WTC11 (cell line): Measurements from ENCODE around the gene PALB2. TPM values are rescaled to one million over a fixed set of nuclear protein-coding genes. Genes with fewer than 3 reads are reported as not detected.

Experiments
- ELF4 ChIP-seq: sonication (generic); formaldehyde crosslinking; IDR thresholded peaks from 2 replicates; pipeline ENCODE4 v1.8.1; 2022; ENCODE audit warnings: low read depth, mild to moderate bottlenecking, moderate library complexity, missing genetic modification reagents
- GRHL2 ChIP-seq: fragments of 250-450 bp; sonication (Bioruptor Pico); IDR thresholded peaks from 2 replicates; pipeline ENCODE4 v1.8.0; 2022; ENCODE audit warnings: mild to moderate bottlenecking, moderate library complexity; ENCODE audit not compliant: insufficient replicate concordance, severe bottlenecking
- HMGXB4 ChIP-seq: sonication (generic); formaldehyde crosslinking; IDR thresholded peaks from 2 replicates; pipeline ENCODE4 v1.8.1; 2023; ENCODE audit warnings: mild to moderate bottlenecking, moderate library complexity, missing genetic modification reagents
- JUN ChIP-seq: sonication (generic); formaldehyde crosslinking; IDR thresholded peaks from 2 replicates; pipeline ENCODE4 v1.8.0; 2023; ENCODE audit warnings: mild to moderate bottlenecking, missing genetic modification reagents
- NFATC4 ChIP-seq: fragments of 250-450 bp; sonication (Bioruptor Pico); IDR thresholded peaks from 2 replicates; pipeline ENCODE4 v1.9.0; 2021; ENCODE audit warnings: mild to moderate bottlenecking
- NFE2L1 ChIP-seq: sonication (generic); formaldehyde crosslinking; IDR thresholded peaks from 2 replicates; pipeline ENCODE4 v1.8.1; 2023; ENCODE audit warnings: missing genetic modification reagents
- NR1H2 ChIP-seq: sonication (generic); formaldehyde crosslinking; IDR thresholded peaks from 2 replicates; pipeline ENCODE4 v1.9.0; 2021; ENCODE audit warnings: mild to moderate bottlenecking, moderate library complexity, missing genetic modification reagents
- NR3C1 ChIP-seq: sonication (generic); formaldehyde crosslinking; conservative IDR thresholded peaks from 2 replicates; pipeline ENCODE4 v1.8.1; 2023; ENCODE audit warnings: low read depth, mild to moderate bottlenecking, missing genetic modification reagents
- OVOL2 ChIP-seq: fragments of 250-450 bp; sonication (Bioruptor Pico); IDR thresholded peaks from 2 replicates; pipeline ENCODE4 v1.9.0; 2021; ENCODE audit warnings: mild to moderate bottlenecking, borderline replicate concordance
- SMAD3 ChIP-seq: sonication (generic); formaldehyde crosslinking; IDR thresholded peaks from 2 replicates; pipeline ENCODE4 v1.8.0; 2022; ENCODE audit warnings: missing genetic modification reagents, mild to moderate bottlenecking, borderline replicate concordance
- SMAD4 ChIP-seq: sonication (generic); formaldehyde crosslinking; IDR thresholded peaks from 2 replicates; pipeline ENCODE4 v1.8.0; 2022; ENCODE audit warnings: mild to moderate bottlenecking, missing genetic modification reagents
- SP1 ChIP-seq: sonication (generic); formaldehyde crosslinking; conservative IDR thresholded peaks from 2 replicates; pipeline ENCODE4 v1.8.1; 2022; ENCODE audit warnings: missing genetic modification reagents
- TP53 ChIP-seq: sonication (generic); formaldehyde crosslinking; IDR thresholded peaks from 2 replicates; pipeline ENCODE4 v1.8.1; 2023; ENCODE audit warnings: mild to moderate bottlenecking, missing genetic modification reagents
- USF2 ChIP-seq: sonication (generic); formaldehyde crosslinking; IDR thresholded peaks from 2 replicates; pipeline ENCODE4 v1.8.1; 2023; ENCODE audit warnings: mild to moderate bottlenecking, missing genetic modification reagents, moderate library complexity
- ZBTB43 ChIP-seq: sonication (generic); formaldehyde crosslinking; IDR thresholded peaks from 2 replicates; pipeline ENCODE4 v1.8.1; 2023; ENCODE audit warnings: mild to moderate bottlenecking, missing genetic modification reagents
- ZNF138 ChIP-seq: sonication (generic); formaldehyde crosslinking; conservative IDR thresholded peaks from 2 replicates; pipeline ENCODE4 v1.8.1; 2022; ENCODE audit warnings: mild to moderate bottlenecking, moderate library complexity, missing genetic modification reagents
- ZNF219 ChIP-seq: sonication (generic); formaldehyde crosslinking; IDR thresholded peaks from 2 replicates; pipeline ENCODE4 v1.8.0; 2023; ENCODE audit warnings: missing genetic modification reagents, mild to moderate bottlenecking, borderline replicate concordance
- ZNF396 ChIP-seq: fragments of 250-450 bp; sonication (Bioruptor Pico); IDR thresholded peaks from 2 replicates; pipeline ENCODE4 v1.8.0; 2021; ENCODE audit warnings: mild to moderate bottlenecking, moderate library complexity, borderline replicate concordance
- total RNA-seq: library from RNA; stranded (reverse); gene quantifications from 3 replicates; pipeline ENCODE4 v1.2.3, GENCODE V29; 2021
- TF ChIP-seq, protein P1 (sequence below): sonication (generic); formaldehyde crosslinking; IDR thresholded peaks from 2 replicates; pipeline ENCODE4 v1.8.1; 2022; ENCODE audit warnings: mild to moderate bottlenecking, moderate library complexity, missing genetic modification reagents
- TF ChIP-seq, protein P2 (sequence below): sonication (generic); formaldehyde crosslinking; conservative IDR thresholded peaks from 2 replicates; pipeline ENCODE4 v1.8.1; 2022; ENCODE audit warnings: mild to moderate bottlenecking, missing genetic modification reagents
- TF ChIP-seq, protein P3 (sequence below): sonication (generic); formaldehyde crosslinking; IDR thresholded peaks from 2 replicates; pipeline ENCODE4 v1.8.0; 2023; ENCODE audit warnings: missing genetic modification reagents, mild to moderate bottlenecking, borderline replicate concordance
- TF ChIP-seq, protein P4 (sequence below): sonication (generic); formaldehyde crosslinking; IDR thresholded peaks from 2 replicates; pipeline ENCODE4 v1.8.0; 2023; ENCODE audit warnings: missing genetic modification reagents
- TF ChIP-seq, protein P5 (sequence below): sonication (generic); formaldehyde crosslinking; IDR thresholded peaks from 2 replicates; pipeline ENCODE4 v1.8.0; 2023; ENCODE audit warnings: mild to moderate bottlenecking, missing genetic modification reagents
- TF ChIP-seq, protein P6 (sequence below): sonication (generic); formaldehyde crosslinking; IDR thresholded peaks from 2 replicates; pipeline ENCODE4 v1.8.0; 2022; ENCODE audit warnings: mild to moderate bottlenecking, missing genetic modification reagents

PALB2 gene
- total RNA-seq, 1 experiment from 2014 or later = 32.1 TPM

- TF ChIP-seq ZNF396 (no peak), USF2 (CRISPR knock-in tag) (peak; percentile 93), ZNF219 (no peak), SMAD3 (CRISPR knock-in tag) (no peak), JUN (CRISPR knock-in tag) (peak; percentile 60; the same call in 1 of the 2 replicates), ELF4 (no peak), ZNF138 (CRISPR knock-in tag) (no peak), NFE2L1 (CRISPR knock-in tag) (peak; percentile 67; the same call in 1 of the 2 replicates), TP53 (no peak), SP1 (peak; percentile 93), OVOL2 (CRISPR knock-in tag) (no peak), GRHL2 (CRISPR knock-in tag) (no peak), ZBTB43 (CRISPR knock-in tag) (no peak), NR3C1 (no peak), NR1H2 (CRISPR knock-in tag) (no peak), SMAD4 (0 out of 2 replicates have a peak, but pooled peaks have one; percentile 61), NFATC4 (CRISPR knock-in tag) (0 out of 2 replicates have a peak, but pooled peaks have one; percentile 32), HMGXB4 (CRISPR knock-in tag) (no peak; the same call in 1 of the 2 replicates)
- TF ChIP-seq, protein P1, sequence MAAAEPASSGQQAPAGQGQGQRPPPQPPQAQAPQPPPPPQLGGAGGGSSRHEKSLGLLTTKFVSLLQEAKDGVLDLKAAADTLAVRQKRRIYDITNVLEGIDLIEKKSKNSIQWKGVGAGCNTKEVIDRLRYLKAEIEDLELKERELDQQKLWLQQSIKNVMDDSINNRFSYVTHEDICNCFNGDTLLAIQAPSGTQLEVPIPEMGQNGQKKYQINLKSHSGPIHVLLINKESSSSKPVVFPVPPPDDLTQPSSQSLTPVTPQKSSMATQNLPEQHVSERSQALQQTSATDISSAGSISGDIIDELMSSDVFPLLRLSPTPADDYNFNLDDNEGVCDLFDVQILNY = peak; percentile 49
- TF ChIP-seq, protein P2, sequence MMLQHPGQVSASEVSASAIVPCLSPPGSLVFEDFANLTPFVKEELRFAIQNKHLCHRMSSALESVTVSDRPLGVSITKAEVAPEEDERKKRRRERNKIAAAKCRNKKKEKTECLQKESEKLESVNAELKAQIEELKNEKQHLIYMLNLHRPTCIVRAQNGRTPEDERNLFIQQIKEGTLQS (CRISPR knock-in tag) = no peak
- TF ChIP-seq, protein P3, sequence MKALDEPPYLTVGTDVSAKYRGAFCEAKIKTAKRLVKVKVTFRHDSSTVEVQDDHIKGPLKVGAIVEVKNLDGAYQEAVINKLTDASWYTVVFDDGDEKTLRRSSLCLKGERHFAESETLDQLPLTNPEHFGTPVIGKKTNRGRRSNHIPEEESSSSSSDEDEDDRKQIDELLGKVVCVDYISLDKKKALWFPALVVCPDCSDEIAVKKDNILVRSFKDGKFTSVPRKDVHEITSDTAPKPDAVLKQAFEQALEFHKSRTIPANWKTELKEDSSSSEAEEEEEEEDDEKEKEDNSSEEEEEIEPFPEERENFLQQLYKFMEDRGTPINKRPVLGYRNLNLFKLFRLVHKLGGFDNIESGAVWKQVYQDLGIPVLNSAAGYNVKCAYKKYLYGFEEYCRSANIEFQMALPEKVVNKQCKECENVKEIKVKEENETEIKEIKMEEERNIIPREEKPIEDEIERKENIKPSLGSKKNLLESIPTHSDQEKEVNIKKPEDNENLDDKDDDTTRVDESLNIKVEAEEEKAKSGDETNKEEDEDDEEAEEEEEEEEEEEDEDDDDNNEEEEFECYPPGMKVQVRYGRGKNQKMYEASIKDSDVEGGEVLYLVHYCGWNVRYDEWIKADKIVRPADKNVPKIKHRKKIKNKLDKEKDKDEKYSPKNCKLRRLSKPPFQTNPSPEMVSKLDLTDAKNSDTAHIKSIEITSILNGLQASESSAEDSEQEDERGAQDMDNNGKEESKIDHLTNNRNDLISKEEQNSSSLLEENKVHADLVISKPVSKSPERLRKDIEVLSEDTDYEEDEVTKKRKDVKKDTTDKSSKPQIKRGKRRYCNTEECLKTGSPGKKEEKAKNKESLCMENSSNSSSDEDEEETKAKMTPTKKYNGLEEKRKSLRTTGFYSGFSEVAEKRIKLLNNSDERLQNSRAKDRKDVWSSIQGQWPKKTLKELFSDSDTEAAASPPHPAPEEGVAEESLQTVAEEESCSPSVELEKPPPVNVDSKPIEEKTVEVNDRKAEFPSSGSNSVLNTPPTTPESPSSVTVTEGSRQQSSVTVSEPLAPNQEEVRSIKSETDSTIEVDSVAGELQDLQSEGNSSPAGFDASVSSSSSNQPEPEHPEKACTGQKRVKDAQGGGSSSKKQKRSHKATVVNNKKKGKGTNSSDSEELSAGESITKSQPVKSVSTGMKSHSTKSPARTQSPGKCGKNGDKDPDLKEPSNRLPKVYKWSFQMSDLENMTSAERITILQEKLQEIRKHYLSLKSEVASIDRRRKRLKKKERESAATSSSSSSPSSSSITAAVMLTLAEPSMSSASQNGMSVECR (CRISPR knock-in tag) = peak; percentile 37; the same call in 1 of the 2 replicates
- TF ChIP-seq, protein P4, sequence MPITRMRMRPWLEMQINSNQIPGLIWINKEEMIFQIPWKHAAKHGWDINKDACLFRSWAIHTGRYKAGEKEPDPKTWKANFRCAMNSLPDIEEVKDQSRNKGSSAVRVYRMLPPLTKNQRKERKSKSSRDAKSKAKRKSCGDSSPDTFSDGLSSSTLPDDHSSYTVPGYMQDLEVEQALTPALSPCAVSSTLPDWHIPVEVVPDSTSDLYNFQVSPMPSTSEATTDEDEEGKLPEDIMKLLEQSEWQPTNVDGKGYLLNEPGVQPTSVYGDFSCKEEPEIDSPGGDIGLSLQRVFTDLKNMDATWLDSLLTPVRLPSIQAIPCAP (CRISPR knock-in tag) = peak; percentile 54; the same call in 1 of the 2 replicates
- TF ChIP-seq, protein P5, sequence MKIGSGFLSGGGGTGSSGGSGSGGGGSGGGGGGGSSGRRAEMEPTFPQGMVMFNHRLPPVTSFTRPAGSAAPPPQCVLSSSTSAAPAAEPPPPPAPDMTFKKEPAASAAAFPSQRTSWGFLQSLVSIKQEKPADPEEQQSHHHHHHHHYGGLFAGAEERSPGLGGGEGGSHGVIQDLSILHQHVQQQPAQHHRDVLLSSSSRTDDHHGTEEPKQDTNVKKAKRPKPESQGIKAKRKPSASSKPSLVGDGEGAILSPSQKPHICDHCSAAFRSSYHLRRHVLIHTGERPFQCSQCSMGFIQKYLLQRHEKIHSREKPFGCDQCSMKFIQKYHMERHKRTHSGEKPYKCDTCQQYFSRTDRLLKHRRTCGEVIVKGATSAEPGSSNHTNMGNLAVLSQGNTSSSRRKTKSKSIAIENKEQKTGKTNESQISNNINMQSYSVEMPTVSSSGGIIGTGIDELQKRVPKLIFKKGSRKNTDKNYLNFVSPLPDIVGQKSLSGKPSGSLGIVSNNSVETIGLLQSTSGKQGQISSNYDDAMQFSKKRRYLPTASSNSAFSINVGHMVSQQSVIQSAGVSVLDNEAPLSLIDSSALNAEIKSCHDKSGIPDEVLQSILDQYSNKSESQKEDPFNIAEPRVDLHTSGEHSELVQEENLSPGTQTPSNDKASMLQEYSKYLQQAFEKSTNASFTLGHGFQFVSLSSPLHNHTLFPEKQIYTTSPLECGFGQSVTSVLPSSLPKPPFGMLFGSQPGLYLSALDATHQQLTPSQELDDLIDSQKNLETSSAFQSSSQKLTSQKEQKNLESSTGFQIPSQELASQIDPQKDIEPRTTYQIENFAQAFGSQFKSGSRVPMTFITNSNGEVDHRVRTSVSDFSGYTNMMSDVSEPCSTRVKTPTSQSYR = no peak
- TF ChIP-seq, protein P6, sequence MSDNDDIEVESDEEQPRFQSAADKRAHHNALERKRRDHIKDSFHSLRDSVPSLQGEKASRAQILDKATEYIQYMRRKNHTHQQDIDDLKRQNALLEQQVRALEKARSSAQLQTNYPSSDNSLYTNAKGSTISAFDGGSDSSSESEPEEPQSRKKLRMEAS (CRISPR knock-in tag) = peak; percentile 97
These were observed 84.0 kb downstream of the PALB2 start, which contains the start of the genes EARS2 and UBFD1 (continued) for GRCh38 chr16:23556881-23557778.
